OCI-LY7 (cell line): ENCODE measurements around the gene PHACTR3.

Experiments
- EZH2phosphoT487 ChIP-seq: fragments of 200-600 bp; sonication (generic); IDR thresholded peaks from 2 replicates; pipeline ENCODE4 v1.6.1; 2018; ENCODE audit warnings: low read depth, borderline replicate concordance, mild to moderate bottlenecking, mixed run types, antibody characterized with exemption, low read length, moderate library complexity, mixed read lengths
- TF ChIP-seq, protein P1 (sequence below): fragments of 200-600 bp; sonication (generic); conservative IDR thresholded peaks from 2 replicates; pipeline ENCODE4 v1.5.1; 2014; ENCODE audit warnings: mild to moderate bottlenecking, antibody characterized with exemption, low read length, moderate library complexity, mixed read lengths

DNA sequence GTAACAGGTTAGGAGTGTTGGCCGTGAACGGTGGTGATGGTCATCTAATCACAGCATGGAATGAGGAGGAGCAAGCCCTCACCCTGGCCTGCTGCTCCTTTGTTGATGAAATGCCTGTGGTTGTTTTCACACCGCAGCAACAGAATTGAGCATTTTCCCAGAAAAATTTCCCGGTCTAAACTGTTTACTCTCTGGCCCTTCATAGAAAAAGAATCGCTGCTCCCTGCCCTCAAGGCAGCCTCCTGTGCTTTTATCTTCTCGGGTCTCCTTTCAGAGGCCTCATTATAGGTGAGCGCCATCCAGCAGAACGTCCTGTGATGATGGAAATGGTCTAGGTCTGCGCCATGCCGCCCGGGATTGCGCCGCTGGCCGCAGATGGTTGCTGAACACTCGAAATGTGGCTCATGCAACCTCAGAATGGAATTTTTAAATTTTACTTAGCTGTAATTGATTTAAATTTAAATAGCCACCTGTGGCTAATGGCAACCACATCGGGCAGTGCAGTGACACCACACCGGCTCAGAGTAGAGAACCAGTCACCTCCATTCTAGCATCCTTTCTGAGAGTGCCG lies 30.2 kb downstream of the PHACTR3 start:
- TF ChIP-seq, protein P1, sequence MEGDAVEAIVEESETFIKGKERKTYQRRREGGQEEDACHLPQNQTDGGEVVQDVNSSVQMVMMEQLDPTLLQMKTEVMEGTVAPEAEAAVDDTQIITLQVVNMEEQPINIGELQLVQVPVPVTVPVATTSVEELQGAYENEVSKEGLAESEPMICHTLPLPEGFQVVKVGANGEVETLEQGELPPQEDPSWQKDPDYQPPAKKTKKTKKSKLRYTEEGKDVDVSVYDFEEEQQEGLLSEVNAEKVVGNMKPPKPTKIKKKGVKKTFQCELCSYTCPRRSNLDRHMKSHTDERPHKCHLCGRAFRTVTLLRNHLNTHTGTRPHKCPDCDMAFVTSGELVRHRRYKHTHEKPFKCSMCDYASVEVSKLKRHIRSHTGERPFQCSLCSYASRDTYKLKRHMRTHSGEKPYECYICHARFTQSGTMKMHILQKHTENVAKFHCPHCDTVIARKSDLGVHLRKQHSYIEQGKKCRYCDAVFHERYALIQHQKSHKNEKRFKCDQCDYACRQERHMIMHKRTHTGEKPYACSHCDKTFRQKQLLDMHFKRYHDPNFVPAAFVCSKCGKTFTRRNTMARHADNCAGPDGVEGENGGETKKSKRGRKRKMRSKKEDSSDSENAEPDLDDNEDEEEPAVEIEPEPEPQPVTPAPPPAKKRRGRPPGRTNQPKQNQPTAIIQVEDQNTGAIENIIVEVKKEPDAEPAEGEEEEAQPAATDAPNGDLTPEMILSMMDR, result no peak
- TF ChIP-seq EZH2phosphoT487, result no peak
